ENCODE measurements around the gene SERPIND1.

Gene SERPIND1

DNA sequence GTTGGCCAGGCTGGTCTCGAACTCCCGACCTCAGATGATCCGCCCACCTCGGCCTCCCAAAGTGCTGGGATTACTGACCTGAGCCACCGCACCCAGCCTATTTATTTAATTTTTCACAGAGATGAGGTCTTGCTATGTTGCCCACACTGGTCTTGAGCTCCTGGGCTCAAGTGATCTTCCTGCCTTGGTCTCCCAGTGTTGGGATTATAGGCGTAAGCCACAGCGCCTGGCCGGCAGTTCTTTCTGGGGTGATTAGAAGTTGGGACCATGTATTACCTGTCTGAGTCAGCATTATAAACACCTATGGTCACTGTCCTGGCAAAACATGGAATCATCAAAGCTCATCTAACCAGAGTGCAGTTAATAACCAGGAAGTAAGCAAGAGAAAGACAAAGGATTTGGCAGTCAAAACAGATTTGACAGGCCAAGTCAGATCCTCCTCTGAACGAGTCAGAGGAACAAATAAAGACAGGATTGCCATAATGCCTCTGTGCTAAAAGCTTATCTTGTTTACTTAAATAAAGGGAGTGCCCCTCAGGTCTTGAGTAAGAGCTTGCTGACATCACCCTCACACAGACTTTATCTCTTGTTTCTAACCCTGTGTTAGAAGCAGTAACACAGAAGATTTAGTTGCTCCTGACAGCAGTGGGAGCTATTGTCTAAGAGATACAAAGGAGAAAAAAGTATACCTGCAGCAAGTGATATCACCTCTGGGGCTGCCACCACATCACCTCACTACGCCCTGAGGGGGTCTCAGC, 3.7 kb downstream of the SERPIND1 start:
- ATAC-seq: peak; percentile 44

GRCh38 chr22:20779014-20779817, 5.3 kb downstream of the SERPIND1 start:
- no peak for TF ChIP-seq ZC3H10 (CRISPR knock-in tag; IDR thresholded peaks at IDR 0.05)
- no peak for TF ChIP-seq PATZ1 (CRISPR knock-in tag; IDR thresholded peaks at IDR 0.05; ENCODE audit: borderline replicate concordance)
- no peak for TF ChIP-seq ZNF8 (CRISPR knock-in tag; IDR thresholded peaks at IDR 0.05)
- TF ChIP-seq ZNF70 (CRISPR knock-in tag; IDR thresholded peaks at IDR 0.05): no peak
- TF ChIP-seq PPARA (CRISPR knock-in tag; IDR thresholded peaks at IDR 0.05; ENCODE audit: borderline replicate concordance): no peak
- no peak for TF ChIP-seq ARNTL (CRISPR knock-in tag; IDR thresholded peaks at IDR 0.05; ENCODE audit: borderline replicate concordance, low read depth)
- TF ChIP-seq GLIS3 (CRISPR knock-in tag; IDR thresholded peaks at IDR 0.05): no peak
- no peak for TF ChIP-seq OSR1 (CRISPR knock-in tag; IDR thresholded peaks at IDR 0.05)
- no peak for TF ChIP-seq ZFP3 (CRISPR knock-in tag; IDR thresholded peaks at IDR 0.05)
- TF ChIP-seq TSHZ2 (CRISPR knock-in tag; IDR thresholded peaks at IDR 0.05): no peak
- TF ChIP-seq TOX (CRISPR knock-in tag; IDR thresholded peaks at IDR 0.05; ENCODE audit: borderline replicate concordance): no peak
- TF ChIP-seq ISL1 (CRISPR knock-in tag; IDR thresholded peaks at IDR 0.05): no peak
- TF ChIP-seq ZFP30 (CRISPR knock-in tag; IDR thresholded peaks at IDR 0.05): no peak
- no peak for TF ChIP-seq ESRRG (CRISPR knock-in tag; IDR thresholded peaks at IDR 0.05)
- no peak for TF ChIP-seq CREB5 (CRISPR knock-in tag; IDR thresholded peaks at IDR 0.05; ENCODE audit: low read depth)
- TF ChIP-seq CSDC2 (CRISPR knock-in tag; IDR thresholded peaks at IDR 0.05): no peak
- no peak for TF ChIP-seq RARB (CRISPR knock-in tag; IDR thresholded peaks at IDR 0.05)
- TF ChIP-seq, protein P1, sequence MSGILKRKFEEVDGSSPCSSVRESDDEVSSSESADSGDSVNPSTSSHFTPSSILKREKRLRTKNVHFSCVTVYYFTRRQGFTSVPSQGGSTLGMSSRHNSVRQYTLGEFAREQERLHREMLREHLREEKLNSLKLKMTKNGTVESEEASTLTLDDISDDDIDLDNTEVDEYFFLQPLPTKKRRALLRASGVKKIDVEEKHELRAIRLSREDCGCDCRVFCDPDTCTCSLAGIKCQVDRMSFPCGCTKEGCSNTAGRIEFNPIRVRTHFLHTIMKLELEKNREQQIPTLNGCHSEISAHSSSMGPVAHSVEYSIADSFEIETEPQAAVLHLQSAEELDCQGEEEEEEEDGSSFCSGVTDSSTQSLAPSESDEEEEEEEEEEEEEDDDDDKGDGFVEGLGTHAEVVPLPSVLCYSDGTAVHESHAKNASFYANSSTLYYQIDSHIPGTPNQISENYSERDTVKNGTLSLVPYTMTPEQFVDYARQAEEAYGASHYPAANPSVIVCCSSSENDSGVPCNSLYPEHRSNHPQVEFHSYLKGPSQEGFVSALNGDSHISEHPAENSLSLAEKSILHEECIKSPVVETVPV (CRISPR knock-in tag; IDR thresholded peaks at IDR 0.05): no peak
- no peak for TF ChIP-seq SNAI2 (CRISPR knock-in tag; IDR thresholded peaks at IDR 0.05)
- no peak for TF ChIP-seq TCF4 (CRISPR knock-in tag; IDR thresholded peaks at IDR 0.05; ENCODE audit: borderline replicate concordance)

More for the DNA sequence above, 3.7 kb downstream of the SERPIND1 start:
- no peak; the same call in 1 of the 2 replicates for TF ChIP-seq CREB5 (CRISPR knock-in tag; IDR thresholded peaks at IDR 0.05; ENCODE audit: low read depth)
- peak; percentile 67 for TF ChIP-seq ISL1 (CRISPR knock-in tag; IDR thresholded peaks at IDR 0.05)

DNA sequence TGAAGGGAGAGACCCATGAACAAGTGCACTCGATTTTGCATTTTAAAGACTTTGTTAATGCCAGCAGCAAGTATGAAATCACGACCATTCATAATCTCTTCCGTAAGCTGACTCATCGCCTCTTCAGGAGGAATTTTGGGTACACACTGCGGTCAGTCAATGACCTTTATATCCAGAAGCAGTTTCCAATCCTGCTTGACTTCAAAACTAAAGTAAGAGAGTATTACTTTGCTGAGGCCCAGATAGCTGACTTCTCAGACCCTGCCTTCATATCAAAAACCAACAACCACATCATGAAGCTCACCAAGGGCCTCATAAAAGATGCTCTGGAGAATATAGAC, 5.9 kb downstream of the SERPIND1 start:
- no peak for TF ChIP-seq OSR1 (CRISPR knock-in tag; IDR thresholded peaks at IDR 0.05)
- TF ChIP-seq RARB (CRISPR knock-in tag; IDR thresholded peaks at IDR 0.05): no peak
- no peak for TF ChIP-seq ESRRG (CRISPR knock-in tag; IDR thresholded peaks at IDR 0.05)
- no peak for ATAC-seq

More at GRCh38 chr22:20779014-20779817, 5.3 kb downstream of the SERPIND1 start:
- ATAC-seq: no peak
